Measurements from ENCODE around the gene TMOD4.

The TMOD4 gene

DNA sequence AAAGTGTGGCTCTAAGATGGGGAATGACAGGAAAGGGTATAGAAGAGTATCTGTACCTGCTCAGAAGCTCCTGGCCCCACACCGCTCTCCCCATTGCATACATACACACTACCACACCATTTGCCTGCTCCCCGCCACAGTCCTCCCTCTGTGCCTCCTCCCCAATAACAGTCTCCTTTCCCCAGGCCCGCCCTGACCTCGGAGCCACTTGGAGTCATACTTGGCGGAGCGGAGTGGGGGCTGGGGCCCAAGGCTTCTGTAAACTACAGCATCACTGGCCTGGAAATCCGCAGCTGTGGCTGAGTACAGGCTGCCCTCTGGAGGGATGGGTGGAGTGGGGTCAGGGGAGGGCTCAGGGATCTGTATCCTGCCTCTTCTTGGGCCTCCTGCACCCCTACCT, 38.0 kb downstream of the TMOD4 start:
- no peak for DNase-seq

DNA sequence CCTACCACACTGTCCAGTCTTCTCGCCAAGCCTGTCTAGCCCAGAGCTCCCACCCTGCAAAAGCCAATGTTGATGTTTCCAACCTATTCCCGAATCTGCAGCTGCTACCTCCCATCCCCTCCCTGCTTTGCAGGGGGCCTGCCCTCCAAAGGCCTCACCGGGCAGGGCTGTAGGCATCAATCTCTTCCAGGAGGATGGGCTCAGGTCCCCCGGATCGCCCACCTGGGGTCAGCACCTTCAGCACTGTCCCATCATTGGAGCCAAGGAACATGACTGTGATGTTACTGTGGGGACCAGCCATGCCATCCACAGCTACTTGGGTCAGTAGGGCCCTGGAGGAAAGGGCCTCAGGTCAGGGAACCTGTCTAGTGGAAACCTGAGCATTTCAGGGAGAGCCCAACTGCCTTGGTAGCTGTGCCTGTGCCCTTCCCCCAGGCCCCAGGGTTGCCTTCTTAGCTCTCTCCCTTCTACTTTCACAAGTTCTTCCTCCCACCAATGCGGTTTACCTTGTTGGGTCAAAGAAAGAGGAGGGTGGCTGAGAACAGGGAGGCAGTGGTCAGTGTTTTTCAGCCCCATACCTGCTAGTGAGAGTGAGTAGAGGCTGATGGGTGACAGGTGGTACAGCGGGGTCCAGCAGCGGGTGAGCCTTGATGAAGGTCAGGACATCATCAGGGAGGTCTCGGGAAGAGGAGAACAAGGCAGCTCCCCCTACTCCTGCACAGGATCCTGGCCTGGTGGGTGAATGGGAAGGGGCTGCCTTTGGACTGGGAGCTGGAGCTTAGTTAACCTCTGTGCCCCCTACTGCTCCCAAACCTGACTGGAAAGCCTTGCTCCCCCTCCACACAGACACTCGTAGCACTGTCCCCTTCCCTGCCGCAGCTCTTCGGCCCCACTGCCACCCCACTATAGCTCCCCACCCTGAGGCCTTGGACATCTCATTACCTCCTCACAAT, 40.1 kb downstream of the TMOD4 start:
- no peak for DNase-seq

- DNase-seq: no peak
Measured at GRCh38 chr1:151134991-151135390, 40.8 kb downstream of the TMOD4 start.

DNA sequence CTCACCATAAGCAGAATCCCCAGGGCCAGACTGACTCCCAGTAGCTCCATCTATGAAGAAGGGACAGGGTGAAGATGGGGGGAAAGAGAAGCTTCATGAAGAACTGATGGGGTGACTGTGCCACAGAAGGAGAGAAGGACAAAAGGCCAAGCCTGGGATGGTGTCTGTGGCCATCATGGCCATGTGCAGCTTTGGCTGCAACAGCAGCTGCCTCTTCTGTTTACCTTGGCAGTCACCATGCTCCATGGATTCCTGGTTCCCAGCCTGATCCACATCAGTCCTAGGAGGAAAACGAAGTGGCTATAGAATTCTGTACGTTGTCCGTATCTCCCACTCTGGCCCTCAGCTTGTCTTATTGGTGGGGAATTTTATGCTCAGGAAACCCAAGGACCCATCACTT, 41.4 kb downstream of the TMOD4 start:
- DNase-seq: no peak

- DNase-seq: no peak
Measured at GRCh38 chr1:151133018-151133806, 42.6 kb downstream of the TMOD4 start.

- DNase-seq: no peak
Measured at GRCh38 chr1:151132335-151133017, 43.3 kb downstream of the TMOD4 start.

DNA sequence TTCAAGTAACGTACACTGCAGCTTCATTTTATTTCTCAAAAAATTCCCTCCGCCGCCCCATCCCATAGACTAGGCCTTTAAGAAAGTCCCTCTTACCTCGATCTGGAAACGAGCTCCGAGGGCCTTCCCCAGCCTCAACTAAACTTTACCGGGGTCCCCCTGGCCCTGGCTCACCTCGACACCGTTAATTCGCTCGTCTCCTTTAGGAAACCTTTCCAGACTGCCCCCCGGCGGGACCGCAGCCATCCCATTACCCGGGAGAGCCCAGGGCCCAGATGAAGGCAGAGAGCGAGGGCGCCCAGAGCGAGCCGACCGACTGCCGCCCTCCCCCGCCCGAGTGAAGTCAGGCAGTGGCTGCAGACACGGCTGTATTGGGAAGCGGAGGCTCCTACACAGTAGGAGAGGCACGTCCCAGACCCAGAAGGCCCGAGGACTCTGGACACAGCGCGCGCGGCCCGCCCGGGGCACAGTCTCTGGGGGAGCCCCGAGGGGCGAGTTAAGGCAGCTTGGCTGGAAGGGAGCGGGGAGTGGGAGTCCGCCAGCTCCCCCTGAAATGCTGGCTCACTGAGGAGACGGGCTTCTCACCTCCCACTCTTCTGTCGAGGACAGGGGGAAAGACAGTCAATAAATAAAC, 44.0 kb downstream of the TMOD4 start:
- DNase-seq: no peak

DNA sequence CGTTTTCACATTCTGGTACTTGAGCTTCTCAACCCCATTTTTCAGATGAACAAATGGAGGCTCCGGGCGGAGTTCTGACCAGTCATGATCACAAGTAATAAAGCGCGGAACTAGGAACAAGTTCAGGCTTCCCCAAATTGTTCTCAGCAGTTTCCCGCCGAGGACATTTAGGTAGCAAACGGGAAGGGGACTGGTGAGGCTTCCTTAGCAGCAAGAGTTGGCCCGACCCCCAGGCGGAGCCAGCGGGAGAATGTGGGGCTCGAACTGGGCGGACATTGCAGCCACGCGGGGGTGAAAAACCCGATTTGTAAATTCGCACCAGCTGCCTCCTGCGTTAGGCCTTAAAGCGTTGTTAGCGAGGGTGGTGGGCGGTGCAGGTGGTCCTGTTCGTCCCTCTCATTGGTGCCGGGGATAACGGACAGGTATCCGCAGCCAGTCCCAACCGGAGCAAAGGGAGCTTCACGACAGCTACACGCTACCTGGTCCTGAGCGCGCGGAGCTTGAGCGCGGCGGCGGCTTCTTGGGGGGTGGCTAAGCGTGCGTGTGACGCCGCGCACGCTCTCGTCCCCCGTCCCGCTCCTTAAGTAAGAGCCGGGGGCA, 44.7 kb downstream of the TMOD4 start:
- no peak for DNase-seq

- DNase-seq: no peak
Measured at GRCh38 chr1:151128800-151129199, 47.0 kb downstream of the TMOD4 start.

DNA sequence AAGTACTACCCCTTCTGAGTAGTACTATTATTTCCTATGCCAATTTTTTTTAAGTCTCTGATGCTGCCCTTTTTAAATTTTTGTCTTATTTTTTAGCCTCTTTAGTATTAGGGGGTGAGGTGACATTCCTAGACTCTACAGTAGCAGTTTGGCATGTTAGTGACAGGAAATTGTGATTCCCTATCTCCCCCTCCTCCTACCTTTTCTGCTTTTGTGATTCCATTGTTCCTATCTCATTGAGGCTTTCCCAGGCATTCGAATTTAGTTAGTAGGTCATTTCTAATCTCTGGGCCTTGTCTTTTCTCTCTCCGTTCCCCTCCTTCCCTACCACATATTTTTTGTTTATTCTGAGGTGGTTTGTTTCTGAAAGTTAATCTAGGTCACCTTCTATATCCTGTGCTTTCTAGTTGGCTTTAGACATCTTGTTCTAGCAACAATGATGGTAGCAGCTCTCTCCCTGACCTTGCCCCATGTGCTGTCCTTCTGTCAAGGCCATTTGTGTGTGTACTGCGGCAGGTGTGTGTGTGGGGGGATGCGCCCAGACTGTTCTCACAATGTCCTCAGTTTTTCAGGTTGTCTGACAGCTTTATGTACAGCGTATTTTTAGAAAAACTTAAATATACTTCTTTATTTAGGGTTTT, 50.9 kb downstream of the TMOD4 start:
- DNase-seq: no peak

All from amniotic stem cell (primary cell).